HG02642 (cell line): ENCODE data around the gene ERC1.

Experiments
- ATAC-seq: cut with Tn5 transposase; IDR thresholded peaks from one replicate; pipeline ENCODE4 v1.9.1; 2021; ENCODE audit warnings: mild to moderate bottlenecking; ENCODE audit not compliant: unreplicated experiment, poor library complexity

Gene ERC1

DNA sequence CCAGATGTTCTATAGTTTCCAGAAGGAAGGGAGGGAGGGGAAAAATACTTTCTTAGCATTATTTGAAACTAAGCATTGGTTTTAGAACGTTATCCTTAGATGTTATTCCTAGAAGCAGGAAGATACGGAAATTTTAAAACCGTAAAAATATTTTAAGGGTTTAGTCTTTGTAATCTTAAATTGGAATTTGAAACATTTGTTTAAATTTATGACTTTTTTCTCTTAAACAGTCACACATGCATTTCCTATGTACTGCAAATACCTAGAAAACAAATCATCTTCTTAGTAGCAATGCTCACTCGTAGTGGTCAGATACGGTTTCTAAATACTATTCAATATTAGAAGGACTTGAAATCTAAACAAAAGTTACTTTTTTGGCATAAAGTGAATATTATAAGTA is 282.0 kb downstream of the ERC1 start:
- ATAC-seq: no peak

DNA sequence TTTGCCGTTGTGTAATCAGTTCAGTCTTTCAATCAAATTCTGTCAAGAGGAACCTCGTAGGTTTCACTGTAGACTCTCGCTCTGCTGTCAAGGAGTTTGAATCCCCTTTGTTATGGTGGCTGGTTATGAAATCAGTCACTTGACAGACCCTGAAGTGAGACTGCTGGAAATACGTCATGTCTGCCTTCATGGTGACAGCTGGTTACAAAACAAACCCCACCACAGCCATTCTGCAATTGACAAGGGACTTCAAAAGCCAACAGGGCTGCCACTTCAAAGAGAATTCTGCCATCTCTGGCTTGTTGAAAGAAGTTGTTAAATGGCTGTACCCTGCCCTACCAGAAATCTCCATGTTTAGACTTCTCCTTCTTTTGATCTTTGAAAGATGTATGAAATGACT is 286.9 kb downstream of the ERC1 start:
- no peak for ATAC-seq

- ATAC-seq: no peak
Measured at GRCh38 chr12:1279050-1279449, 288.0 kb downstream of the ERC1 start.

DNA sequence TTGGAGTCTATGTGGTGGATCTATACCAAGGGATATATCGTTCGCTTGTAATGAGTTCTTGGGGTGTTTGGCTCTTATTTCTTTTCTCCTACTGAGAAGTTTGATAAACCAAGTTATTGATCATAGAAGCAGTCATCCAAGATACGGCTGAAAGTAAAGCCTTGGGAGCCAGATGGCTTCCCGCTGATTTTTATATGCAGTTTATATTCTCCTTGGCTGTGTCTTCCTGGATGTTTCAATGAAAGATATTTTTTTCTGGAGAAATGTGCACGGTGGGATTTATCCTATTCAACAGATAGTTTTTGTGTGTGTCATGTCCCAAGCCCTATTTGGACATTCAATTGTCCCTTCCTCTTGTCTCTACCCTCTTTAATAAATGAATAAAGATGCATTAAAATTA is 289.0 kb downstream of the ERC1 start:
- no peak for ATAC-seq

- no peak for ATAC-seq
Measured at GRCh38 chr12:1281683-1282366, 290.8 kb downstream of the ERC1 start.

DNA sequence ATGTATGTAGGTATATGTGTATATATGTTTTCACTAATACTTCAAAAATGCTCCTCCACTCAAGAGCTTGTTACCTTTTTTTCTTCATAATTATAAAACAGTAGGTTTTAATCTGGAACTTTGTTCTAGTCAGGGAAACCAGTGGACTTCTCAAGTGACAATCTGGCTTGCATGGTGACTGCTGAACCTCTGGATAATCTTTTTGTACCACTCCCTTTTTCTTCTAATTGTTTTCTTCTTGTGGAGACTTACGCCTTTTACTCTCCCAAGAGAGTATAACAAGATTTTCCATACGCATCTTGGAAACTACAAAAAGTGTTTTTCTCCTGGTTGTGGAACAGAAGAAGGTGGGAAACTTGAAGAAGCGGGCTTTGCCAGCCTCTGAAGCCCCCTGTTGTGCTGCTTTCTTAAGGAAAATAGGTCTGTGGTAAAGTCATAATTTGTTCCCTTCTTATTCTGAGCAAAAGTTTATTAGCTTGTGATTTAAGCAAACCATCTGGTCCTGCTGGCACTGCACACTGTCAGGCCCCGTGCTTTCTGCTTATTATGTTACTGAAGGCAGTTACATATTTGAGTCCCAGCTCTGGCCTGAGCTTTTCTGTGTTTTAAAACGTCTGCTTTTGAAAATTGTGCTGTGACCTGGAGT is 291.8 kb downstream of the ERC1 start:
- ATAC-seq: no peak

DNA sequence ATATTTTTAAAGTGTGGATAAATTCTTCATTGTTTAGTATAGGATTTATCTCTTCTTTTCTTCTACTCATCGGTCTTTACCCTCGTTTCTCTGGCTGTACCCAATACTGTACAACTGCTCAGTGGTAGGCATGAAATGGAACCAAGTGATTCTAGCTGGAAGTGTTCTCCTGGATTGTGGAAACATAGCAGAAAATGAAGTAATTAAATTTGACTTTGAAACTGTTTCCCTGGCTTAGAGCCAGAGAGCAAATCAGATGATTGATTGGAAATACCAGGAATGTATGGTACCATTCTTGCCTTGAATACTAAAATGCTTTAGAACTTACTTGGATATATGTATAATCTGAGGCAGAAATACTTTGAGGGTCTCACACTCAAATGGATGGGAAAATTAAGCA is 292.3 kb downstream of the ERC1 start:
- ATAC-seq: no peak

GRCh38 chr12:1284611-1285010 is 293.6 kb downstream of the ERC1 start:
- no peak for ATAC-seq

GRCh38 chr12:1287446-1287975 is 296.5 kb downstream of the ERC1 start:
- no peak for ATAC-seq

DNA sequence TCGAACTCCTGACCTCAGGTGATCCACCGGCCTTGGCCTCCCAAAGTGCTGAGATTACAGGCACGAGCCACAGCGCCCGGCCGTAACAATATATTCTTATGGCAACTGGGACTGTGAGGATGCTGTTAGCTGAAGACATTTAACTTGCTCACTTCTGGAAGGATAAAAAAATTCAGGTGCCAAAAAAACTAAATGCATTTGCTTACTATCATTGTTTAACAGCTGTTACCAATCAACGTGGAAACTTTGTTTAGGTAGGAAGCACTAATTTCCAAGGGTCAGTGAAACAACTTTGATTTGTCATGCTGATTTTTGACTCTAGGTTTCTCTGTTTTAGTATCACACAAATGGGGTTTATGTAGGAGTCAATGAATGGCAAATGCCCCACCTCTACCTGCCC is 297.3 kb downstream of the ERC1 start:
- ATAC-seq: no peak

DNA sequence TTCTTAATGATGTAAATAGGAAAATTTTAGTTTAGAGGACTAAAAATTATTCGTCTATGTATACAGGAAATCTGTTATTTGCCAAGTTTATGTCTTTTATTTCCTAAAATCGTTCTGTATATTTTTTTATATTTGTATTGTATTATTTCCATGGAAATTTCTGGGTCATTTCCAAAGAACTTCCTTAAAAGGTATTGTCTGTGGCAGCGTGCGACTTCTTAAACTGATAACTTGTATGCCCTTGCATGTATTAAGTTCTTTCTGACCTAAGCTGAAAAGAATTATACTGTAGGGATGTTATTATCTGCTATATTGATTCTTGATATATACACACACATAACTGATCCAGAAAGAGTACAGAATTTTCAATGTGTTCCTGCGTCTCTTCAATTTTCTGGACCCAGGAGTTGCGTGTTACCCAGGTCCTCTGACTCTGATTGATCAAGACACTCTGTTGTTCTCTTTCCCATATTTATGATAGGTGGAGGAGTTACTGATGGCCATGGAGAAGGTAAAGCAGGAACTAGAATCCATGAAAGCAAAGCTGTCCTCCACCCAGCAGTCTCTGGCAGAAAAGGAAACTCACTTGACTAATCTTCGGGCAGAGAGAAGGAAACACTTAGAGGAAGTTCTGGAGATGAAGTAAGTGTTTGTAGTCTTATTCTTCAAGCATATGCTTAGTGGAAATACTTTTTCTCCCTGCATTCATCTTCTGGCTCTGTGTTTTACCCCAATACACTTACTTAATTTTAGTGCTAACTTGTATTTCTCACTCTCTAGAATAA is 298.5 kb downstream of the ERC1 start:
- no peak for ATAC-seq

DNA sequence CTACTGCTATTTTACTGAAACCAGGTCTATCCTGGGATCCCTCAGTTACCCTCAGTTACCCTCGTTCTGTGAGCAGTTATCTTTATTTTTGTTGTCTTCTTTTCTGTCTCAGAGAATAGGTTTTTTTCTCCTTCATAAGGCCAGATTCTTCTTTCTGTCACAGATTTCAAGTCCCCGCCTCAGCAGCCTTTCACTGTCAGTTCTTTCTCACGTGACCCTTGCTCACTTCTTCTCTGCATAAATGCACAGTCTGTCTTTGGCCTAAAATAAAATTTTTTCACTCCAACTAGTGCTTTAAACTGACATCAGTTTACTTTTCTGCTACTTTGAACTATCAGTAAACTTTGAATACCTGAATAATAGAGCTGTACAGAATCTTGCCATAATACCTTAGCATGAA is 299.7 kb downstream of the ERC1 start:
- no peak for ATAC-seq

DNA sequence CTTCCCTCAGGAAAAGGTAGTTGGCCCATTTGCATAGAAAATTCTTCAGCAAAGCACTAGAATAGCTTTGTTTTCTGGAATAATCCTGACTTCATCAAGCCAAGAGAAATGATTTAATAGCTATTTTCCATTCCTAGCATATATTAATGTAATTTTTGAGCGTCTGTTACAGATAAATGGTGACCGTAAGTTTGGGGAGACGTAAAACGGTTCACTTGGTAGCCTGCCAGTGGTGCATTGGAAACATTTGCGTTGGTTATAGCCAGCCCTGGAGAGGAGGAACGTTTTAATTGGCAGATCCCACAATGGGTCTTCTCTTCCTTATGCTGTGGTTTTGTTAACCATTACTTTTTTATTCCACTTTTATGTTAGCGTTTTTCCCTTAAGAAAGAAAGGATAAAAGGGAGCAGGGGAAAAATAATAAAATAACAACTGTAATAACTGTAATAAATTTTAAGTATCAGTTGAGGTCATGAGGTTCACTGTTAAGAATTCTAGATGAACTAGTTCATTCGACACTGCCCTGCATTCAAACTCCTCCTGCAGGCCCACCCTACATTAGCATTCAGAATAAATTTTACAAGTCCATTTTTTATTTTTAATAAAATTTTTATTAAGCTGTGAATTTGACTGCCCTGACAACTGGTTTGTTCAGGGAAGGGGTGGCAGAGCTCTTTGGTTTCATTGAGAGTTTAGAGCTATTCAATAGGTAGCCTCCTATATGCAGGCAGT is 300.7 kb downstream of the ERC1 start:
- no peak for ATAC-seq

DNA sequence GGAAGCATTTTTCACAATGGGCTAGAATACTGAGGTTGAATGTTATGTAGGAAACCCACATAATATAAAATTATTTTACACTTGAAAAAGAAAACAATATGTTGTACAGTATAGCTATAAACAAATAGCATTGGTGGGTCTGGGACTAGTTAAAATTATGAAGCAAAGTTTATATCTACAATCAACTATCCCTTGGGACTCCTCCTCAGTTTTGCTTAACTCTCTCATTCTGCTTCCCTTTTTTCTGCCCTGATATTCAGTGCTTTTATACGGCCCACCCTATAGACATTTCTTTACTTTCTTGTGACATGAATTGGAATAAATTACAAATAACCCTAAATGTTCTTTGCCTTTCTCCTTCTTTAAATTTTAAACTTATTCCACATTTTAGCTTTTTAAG is 302.9 kb downstream of the ERC1 start:
- ATAC-seq: no peak

DNA sequence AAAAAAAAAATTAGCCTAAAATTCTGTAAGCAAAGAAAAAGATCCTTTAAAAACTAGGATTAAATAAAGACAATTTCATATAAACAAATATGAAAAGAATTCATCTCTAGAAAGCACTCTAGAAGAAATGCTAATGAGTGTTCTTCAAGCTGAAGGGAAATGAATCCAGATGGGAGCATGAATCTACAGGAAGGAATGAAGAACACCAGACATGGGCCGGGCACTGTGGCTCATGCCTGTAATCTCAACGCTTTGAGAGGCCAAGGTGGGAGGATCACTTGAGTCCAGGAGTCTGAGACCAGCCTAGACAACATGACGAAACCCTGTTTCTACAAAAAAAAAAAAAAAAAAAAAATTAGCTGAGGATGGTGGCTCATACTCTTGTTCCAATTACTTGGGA is 306.2 kb downstream of the ERC1 start:
- no peak for ATAC-seq

GRCh38 chr12:1297639-1298175 is 306.7 kb downstream of the ERC1 start:
- ATAC-seq: no peak

- ATAC-seq: no peak
Measured at GRCh38 chr12:1300460-1300859, 309.4 kb downstream of the ERC1 start.

- no peak for ATAC-seq
Measured at GRCh38 chr12:1302201-1302870, 311.3 kb downstream of the ERC1 start.

DNA sequence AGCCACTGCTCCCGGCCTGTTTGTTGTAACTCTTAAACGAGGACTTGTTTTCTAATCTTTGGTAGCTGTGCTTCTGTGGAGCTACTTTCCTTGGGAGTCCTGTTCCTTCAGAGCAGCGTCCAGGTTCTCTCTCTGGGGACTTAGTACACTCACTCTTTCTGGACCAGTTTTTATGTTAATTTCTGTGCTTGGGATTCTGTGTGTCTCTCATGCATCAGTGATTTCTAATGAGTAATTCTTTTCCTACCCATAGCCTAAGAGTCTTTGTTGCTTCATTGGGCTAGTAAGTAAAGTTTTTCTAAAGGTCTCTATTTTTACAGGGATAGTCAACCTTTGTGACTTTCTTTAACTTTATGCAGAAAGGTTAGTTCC is 314.0 kb downstream of the ERC1 start:
- ATAC-seq: no peak
